ENCODE data around the gene LGR5.

The LGR5 gene

GRCh38 chr12:71440763-71441748 is 1.5 kb downstream of the LGR5 start:
- DNase-seq: peak; percentile 32
- Histone ChIP-seq H3K4me1 (peaks cover 6% of the 10 kb centered on the region; the same call in 1 of the 2 replicates), H3K27me3 (no peaks in the 10 kb centered on the region), H3K4me3 (ENCODE audit: low read depth, low read length) (peak overlapping the region; percentile 86), H3K9me3 (peaks cover 4% of the 10 kb centered on the region; the same call in 1 of the 2 replicates), H3K36me3 (no peaks in the 10 kb centered on the region)
- TF ChIP-seq CTCF (IDR thresholded peaks at IDR 0.05; ENCODE audit: low read depth, low read length): no peak

GRCh38 chr12:71441836-71442566 is 2.4 kb downstream of the LGR5 start:
- Histone ChIP-seq H3K9me3 (peaks cover 2% of the 10 kb centered on the region; the same call in 1 of the 2 replicates), H3K4me1 (peaks cover 6% of the 10 kb centered on the region; the same call in 1 of the 2 replicates), H3K4me3 (ENCODE audit: low read depth, low read length) (peak overlapping the region; percentile 86), H3K36me3 (no peaks in the 10 kb centered on the region; the same call in 1 of the 2 replicates), H3K27me3 (no peaks in the 10 kb centered on the region)
- DNase-seq: no peak
- peak; percentile 35 for TF ChIP-seq CTCF (IDR thresholded peaks at IDR 0.05; ENCODE audit: low read depth, low read length)

GRCh38 chr12:71442567-71442931 is 3.0 kb downstream of the LGR5 start:
- peaks cover 6% of the 10 kb centered on the region; the same call in 1 of the 2 replicates for H3K4me1 ChIP-seq
- peaks cover under 1% of the 10 kb centered on the region for H3K36me3 ChIP-seq
- no peaks in the 10 kb centered on the region for H3K9me3 ChIP-seq
- peak overlapping the region; percentile 86 for H3K4me3 ChIP-seq (ENCODE audit: low read depth, low read length)
- TF ChIP-seq CTCF (IDR thresholded peaks at IDR 0.05; ENCODE audit: low read depth, low read length): peak; percentile 7; the same call in 1 of the 2 replicates
- no peaks in the 10 kb centered on the region for H3K27me3 ChIP-seq
- no peak for DNase-seq

GRCh38 chr12:71445071-71445470 is 5.5 kb downstream of the LGR5 start:
- no peaks in the 10 kb centered on the region for H3K9me3 ChIP-seq
- peaks cover 3% of the 10 kb centered on the region for H3K36me3 ChIP-seq
- H3K4me1 ChIP-seq: peaks cover 16% of the 10 kb centered on the region; the same call in 1 of the 2 replicates
- no peak for TF ChIP-seq CTCF (IDR thresholded peaks at IDR 0.05; ENCODE audit: low read depth, low read length)
- H3K4me3 ChIP-seq (ENCODE audit: low read depth, low read length): no peak overlapping the region
- no peaks in the 10 kb centered on the region for H3K27me3 ChIP-seq
- DNase-seq: no peak

GRCh38 chr12:71447691-71448132 is 8.1 kb downstream of the LGR5 start:
- TF ChIP-seq CTCF (IDR thresholded peaks at IDR 0.05; ENCODE audit: low read depth, low read length): no peak
- Histone ChIP-seq H3K27me3 (no peaks in the 10 kb centered on the region), H3K4me3 (ENCODE audit: low read depth, low read length) (no peak overlapping the region), H3K9me3 (no peaks in the 10 kb centered on the region), H3K4me1 (peaks cover 13% of the 10 kb centered on the region; the same call in 1 of the 2 replicates), H3K36me3 (peaks cover 9% of the 10 kb centered on the region)
- DNase-seq: no peak

Data from BE2C (cell line).